ENCODE results near the gene ETV6. TPM values are rescaled to one million over a fixed set of nuclear protein-coding genes. Genes with fewer than 3 reads are reported as not detected.
A peak's percentile ranks its signal among the peaks of the same experiment; 100 is the strongest.

ETV6 gene
- total RNA-seq, 1 experiment from 2014 or later = 89.1 TPM

GRCh38 chr12:11862798-11863197 lies 213.3 kb downstream of the ETV6 start:
- H3K36me3 Mint-ChIP-seq (ENCODE audit: insufficient read depth, unreplicated experiment) = peaks cover 11% of the 10 kb centered on the region
- H3K9me3 Mint-ChIP-seq (ENCODE audit: low read depth, unreplicated experiment) = peaks cover 8% of the 10 kb centered on the region

GRCh38 chr12:11863478-11863906 lies 214.0 kb downstream of the ETV6 start:
- BruUV-seq (replicated peaks) = no TSS peak
- intact Hi-C loops (cut with micrococcal nuclease; ENCODE audit: unreplicated experiment) = no loop called here

More at GRCh38 chr12:11862798-11863197, 213.3 kb downstream of the ETV6 start:
- Mint-ChIP-seq H3K27ac (ENCODE audit: unreplicated experiment) (no peak overlapping the region), H3K4me3 (ENCODE audit: low read depth, unreplicated experiment) (no peak overlapping the region), H3K4me1 (ENCODE audit: low read depth, unreplicated experiment) (peaks cover 12% of the 10 kb centered on the region), H3K27me3 (ENCODE audit: unreplicated experiment) (no peaks in the 10 kb centered on the region)
- no TSS peak for BruUV-seq (replicated peaks)
- CTCF ChIA-PET = no interaction called here
- TF ChIP-seq CTCF (IDR thresholded peaks at IDR 0.05; ENCODE audit: unreplicated experiment) = no peak
- intact Hi-C loops (cut with micrococcal nuclease; ENCODE audit: unreplicated experiment) = no loop called here
- DNase-seq = no peak

GRCh38 chr12:11863988-11864387 lies 214.5 kb downstream of the ETV6 start:
- Mint-ChIP-seq H3K4me1 (ENCODE audit: low read depth, unreplicated experiment) (peaks cover 12% of the 10 kb centered on the region), H3K27me3 (ENCODE audit: unreplicated experiment) (no peaks in the 10 kb centered on the region), H3K27ac (ENCODE audit: unreplicated experiment) (peak overlapping the region; percentile 73), H3K4me3 (ENCODE audit: low read depth, unreplicated experiment) (no peak overlapping the region), H3K36me3 (ENCODE audit: insufficient read depth, unreplicated experiment) (peaks cover 10% of the 10 kb centered on the region), H3K9me3 (ENCODE audit: low read depth, unreplicated experiment) (peaks cover 8% of the 10 kb centered on the region)
- TF ChIP-seq CTCF (IDR thresholded peaks at IDR 0.05; ENCODE audit: unreplicated experiment) = no peak
- no TSS peak for BruUV-seq (replicated peaks)
- CTCF ChIA-PET = no interaction called here
- intact Hi-C loops (cut with micrococcal nuclease; ENCODE audit: unreplicated experiment) = no loop called here
- DNase-seq = no peak

More at GRCh38 chr12:11863478-11863906, 214.0 kb downstream of the ETV6 start:
- TF ChIP-seq CTCF (IDR thresholded peaks at IDR 0.05; ENCODE audit: unreplicated experiment) = no peak
- CTCF ChIA-PET = no interaction called here
- Mint-ChIP-seq H3K4me1 (ENCODE audit: low read depth, unreplicated experiment) (peaks cover 12% of the 10 kb centered on the region), H3K4me3 (ENCODE audit: low read depth, unreplicated experiment) (no peak overlapping the region), H3K36me3 (ENCODE audit: insufficient read depth, unreplicated experiment) (peaks cover 9% of the 10 kb centered on the region), H3K9me3 (ENCODE audit: low read depth, unreplicated experiment) (peaks cover 8% of the 10 kb centered on the region), H3K27me3 (ENCODE audit: unreplicated experiment) (no peaks in the 10 kb centered on the region), H3K27ac (ENCODE audit: unreplicated experiment) (peak overlapping the region; percentile 73)
- no peak for DNase-seq

- Mint-ChIP-seq H3K9me3 (ENCODE audit: low read depth, unreplicated experiment) (peaks cover 8% of the 10 kb centered on the region), H3K27me3 (ENCODE audit: unreplicated experiment) (no peaks in the 10 kb centered on the region), H3K27ac (ENCODE audit: unreplicated experiment) (no peak overlapping the region), H3K36me3 (ENCODE audit: insufficient read depth, unreplicated experiment) (peaks cover 23% of the 10 kb centered on the region), H3K4me3 (ENCODE audit: low read depth, unreplicated experiment) (no peak overlapping the region), H3K4me1 (ENCODE audit: low read depth, unreplicated experiment) (peaks cover 12% of the 10 kb centered on the region)
- BruUV-seq (replicated peaks) = no TSS peak
- CTCF ChIA-PET = no interaction called here
- TF ChIP-seq CTCF (IDR thresholded peaks at IDR 0.05; ENCODE audit: unreplicated experiment) = no peak
- no peak for DNase-seq
- intact Hi-C loops (cut with micrococcal nuclease; ENCODE audit: unreplicated experiment) = no loop called here
Measured at GRCh38 chr12:11865824-11866223, 216.3 kb downstream of the ETV6 start.

All from Calu3 (cell line).